Measurements from ENCODE around the gene C11orf71.

The C11orf71 gene

GRCh38 chr11:114447444-114447843, 47.1 kb upstream of the C11orf71 start:
- TF ChIP-seq EGR1 (IDR thresholded peaks at IDR 0.05) (no peak), YY1 (IDR thresholded peaks at IDR 0.05; ENCODE audit: low read depth) (no peak), USF1 (IDR thresholded peaks at IDR 0.05) (no peak), TAF1 (IDR thresholded peaks at IDR 0.05; ENCODE audit: low read depth) (no peak), TCF12 (IDR thresholded peaks at IDR 0.05; ENCODE audit: low read depth) (no peak), EP300 (IDR thresholded peaks at IDR 0.05; ENCODE audit: borderline replicate concordance) (no peak), TEAD4 (IDR thresholded peaks at IDR 0.05) (no peak), CREB1 (IDR thresholded peaks at IDR 0.05; ENCODE audit: low read depth) (no peak), REST (IDR thresholded peaks at IDR 0.05; ENCODE audit: low read depth) (no peak), FOXM1 (IDR thresholded peaks at IDR 0.05; ENCODE audit: borderline replicate concordance, low read depth) (no peak), MAX (IDR thresholded peaks at IDR 0.05) (no peak), RAD21 (IDR thresholded peaks at IDR 0.05; ENCODE audit: low read depth) (no peak), CEBPB (IDR thresholded peaks at IDR 0.05) (no peak), NFIC (IDR thresholded peaks at IDR 0.05) (no peak)

- TF ChIP-seq ZBTB7A (IDR thresholded peaks at IDR 0.05; ENCODE audit: low read depth) (no peak), YY1 (IDR thresholded peaks at IDR 0.05; ENCODE audit: low read depth) (no peak), EGR1 (IDR thresholded peaks at IDR 0.05) (no peak), CREB1 (IDR thresholded peaks at IDR 0.05; ENCODE audit: low read depth) (no peak), RAD21 (IDR thresholded peaks at IDR 0.05; ENCODE audit: low read depth) (no peak), MAX (IDR thresholded peaks at IDR 0.05) (no peak), USF1 (IDR thresholded peaks at IDR 0.05) (no peak), REST (IDR thresholded peaks at IDR 0.05; ENCODE audit: low read depth) (no peak), EP300 (IDR thresholded peaks at IDR 0.05; ENCODE audit: borderline replicate concordance) (no peak)
These were observed 42.2 kb upstream of the C11orf71 start for GRCh38 chr11:114442536-114442935.

- no peak for TF ChIP-seq FOXM1 (IDR thresholded peaks at IDR 0.05; ENCODE audit: borderline replicate concordance, low read depth)
- no peak for TF ChIP-seq MAX (IDR thresholded peaks at IDR 0.05)
- TF ChIP-seq EP300 (IDR thresholded peaks at IDR 0.05; ENCODE audit: borderline replicate concordance) = no peak
- no peak for TF ChIP-seq REST (IDR thresholded peaks at IDR 0.05; ENCODE audit: low read depth)
- TF ChIP-seq TEAD4 (IDR thresholded peaks at IDR 0.05) = no peak
- TF ChIP-seq TCF12 (IDR thresholded peaks at IDR 0.05; ENCODE audit: low read depth) = no peak
- TF ChIP-seq NFIC (IDR thresholded peaks at IDR 0.05) = no peak
- TF ChIP-seq EGR1 (IDR thresholded peaks at IDR 0.05) = no peak
- TF ChIP-seq RAD21 (IDR thresholded peaks at IDR 0.05; ENCODE audit: low read depth) = no peak
- TF ChIP-seq ZBTB7A (IDR thresholded peaks at IDR 0.05; ENCODE audit: low read depth) = no peak
- TF ChIP-seq CEBPB (IDR thresholded peaks at IDR 0.05) = no peak
- no peak for TF ChIP-seq TAF1 (IDR thresholded peaks at IDR 0.05; ENCODE audit: low read depth)
- TF ChIP-seq CREB1 (IDR thresholded peaks at IDR 0.05; ENCODE audit: low read depth) = no peak
- TF ChIP-seq YY1 (IDR thresholded peaks at IDR 0.05; ENCODE audit: low read depth) = no peak
- TF ChIP-seq USF1 (IDR thresholded peaks at IDR 0.05) = no peak
These were observed 41.6 kb upstream of the C11orf71 start for GRCh38 chr11:114441921-114442320.

Data from Ishikawa (cell line).